ENCODE measurements around the gene ANGEL1.

ANGEL1 gene

DNA sequence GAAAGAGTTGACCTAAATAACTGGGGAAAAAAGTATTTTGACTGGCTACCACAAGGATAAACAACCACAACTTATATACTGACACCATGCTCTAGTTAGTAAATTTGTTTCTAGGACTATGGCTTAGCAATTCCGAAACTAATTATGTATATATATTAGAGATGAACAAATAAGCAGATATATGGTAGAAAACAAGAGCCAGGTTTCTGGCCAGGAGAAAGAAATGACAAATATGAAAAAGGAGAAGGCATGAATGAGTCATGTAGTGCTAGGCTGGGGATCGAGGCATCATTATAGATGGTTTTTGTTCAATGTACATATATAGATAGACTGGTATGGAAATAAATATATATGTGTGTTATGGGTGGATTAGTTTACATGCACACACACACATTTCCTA, 8.0 kb upstream of the ANGEL1 start:
- DNase-seq (ENCODE audit: low spot score) = no peak

DNA sequence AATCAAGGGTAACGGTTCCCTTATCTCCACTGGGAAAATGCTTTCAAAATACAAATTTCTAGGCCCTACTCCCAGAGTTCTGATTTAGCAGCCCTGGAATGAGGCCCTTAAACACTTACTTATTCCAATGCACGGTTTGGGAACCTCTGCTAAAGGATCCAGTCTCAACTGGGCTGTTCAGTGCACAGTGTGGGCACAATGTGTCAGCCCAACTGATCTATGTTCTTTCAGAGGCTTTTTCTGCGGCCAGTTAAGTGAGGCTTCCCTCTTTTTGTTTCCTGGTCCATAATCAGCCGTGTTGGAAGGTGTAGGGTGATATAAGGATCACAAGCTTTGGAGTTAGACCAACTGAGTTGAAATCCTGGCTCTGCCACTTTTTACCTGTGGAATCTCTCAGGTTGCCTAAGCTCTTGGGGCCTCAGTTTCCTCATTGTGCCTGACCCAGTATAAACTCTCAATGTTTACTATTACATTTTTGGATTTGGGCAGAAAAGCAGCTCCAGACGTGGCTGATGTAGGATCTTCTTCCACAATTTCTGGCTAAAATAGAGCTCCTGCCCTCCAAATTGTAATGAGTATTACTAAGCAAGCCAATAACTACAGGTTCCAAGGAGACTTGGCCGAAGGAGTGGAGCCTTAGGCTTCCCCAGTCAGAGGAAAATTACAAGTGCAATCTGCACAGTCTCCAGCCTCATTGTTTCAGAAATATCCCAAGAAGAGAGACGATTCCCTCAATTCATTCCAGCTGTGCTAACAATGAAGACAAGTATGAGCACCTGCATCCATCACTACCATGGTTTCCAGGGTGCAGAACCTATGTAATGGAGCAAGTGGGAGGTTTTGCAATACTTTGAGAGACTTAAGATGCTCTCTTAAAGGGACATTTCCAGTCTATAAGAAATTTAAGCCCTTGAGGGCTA, 2.3 kb upstream of the ANGEL1 start:
- DNase-seq (ENCODE audit: low spot score) = no peak

DNA sequence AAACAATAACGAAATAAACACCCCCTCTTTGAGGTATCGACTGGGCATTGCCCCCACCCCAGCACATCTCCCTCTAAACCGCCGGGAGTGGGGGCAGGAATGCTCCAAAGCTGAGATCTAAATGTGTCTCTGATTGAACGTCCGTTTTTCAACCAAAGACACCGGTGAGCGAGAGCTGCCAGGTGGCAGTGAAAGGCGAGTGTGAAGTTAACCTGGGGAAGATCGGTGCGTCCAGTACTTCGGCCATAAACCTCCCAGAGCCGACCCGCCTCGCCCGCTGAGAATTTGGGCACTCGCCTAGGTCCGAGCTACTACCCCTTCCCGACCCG, 625 bp downstream of the ANGEL1 start:
- DNase-seq (ENCODE audit: low spot score) = no peak

DNA sequence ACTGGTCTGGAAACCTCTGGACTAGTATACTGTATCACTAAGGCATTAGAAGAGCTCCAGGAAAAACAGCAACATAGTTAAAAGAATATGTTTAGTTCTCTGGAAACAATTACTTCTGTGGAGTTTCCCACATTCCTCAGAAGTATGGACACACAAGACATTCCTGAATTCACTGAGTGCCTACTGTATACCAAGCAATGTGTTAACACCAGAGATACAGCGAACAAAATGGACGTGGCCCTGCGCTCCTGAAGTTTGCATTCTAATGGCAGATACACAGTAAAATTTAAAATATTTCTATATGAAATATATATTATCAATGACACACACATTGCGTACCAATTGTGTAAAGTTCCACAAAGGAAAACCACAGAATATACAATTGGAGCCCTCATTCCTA, 1.1 kb downstream of the ANGEL1 start:
- peak; percentile 19 for DNase-seq (ENCODE audit: low spot score)

DNA sequence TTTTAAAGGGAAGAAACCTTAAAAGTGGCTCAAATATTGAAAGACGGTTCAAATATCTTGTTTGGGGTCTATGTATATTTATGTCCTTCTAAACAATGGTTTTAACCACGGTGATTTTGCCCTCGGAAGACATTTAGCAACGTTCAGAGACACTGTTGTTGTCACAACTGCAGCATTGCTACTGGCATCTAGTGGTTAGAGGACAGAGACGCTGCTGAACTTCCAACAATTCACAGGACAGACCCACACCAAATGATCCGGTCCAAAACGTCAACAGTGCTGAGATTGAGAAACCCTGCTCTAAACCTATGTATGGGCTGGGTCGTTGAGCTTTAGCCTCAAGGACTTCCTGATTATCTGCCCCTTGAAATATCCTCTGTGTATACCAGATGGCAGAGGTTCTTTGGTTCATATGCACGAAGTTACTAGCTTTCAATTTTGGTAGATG, 1.7 kb downstream of the ANGEL1 start:
- peak; percentile 57 for DNase-seq (ENCODE audit: low spot score)

DNA sequence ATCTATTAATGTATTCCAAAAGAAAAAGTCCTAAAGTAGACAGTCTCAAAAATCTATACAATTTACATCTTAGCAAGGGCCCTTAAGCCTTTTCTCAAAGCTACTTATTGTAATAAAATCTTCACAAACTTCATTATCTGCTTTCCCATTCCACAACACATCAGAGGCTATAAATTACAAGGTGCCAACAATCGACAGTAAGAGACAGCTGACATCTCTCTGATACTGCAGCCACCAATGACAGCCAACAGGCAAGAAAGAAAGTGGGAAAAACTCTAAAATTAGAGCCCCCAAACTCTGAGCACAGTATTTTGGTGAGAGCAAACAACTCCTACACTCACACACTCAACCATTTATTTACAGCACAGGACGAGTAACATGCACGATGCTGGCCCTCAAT, 2.2 kb downstream of the ANGEL1 start:
- no peak for DNase-seq (ENCODE audit: low spot score)

DNA sequence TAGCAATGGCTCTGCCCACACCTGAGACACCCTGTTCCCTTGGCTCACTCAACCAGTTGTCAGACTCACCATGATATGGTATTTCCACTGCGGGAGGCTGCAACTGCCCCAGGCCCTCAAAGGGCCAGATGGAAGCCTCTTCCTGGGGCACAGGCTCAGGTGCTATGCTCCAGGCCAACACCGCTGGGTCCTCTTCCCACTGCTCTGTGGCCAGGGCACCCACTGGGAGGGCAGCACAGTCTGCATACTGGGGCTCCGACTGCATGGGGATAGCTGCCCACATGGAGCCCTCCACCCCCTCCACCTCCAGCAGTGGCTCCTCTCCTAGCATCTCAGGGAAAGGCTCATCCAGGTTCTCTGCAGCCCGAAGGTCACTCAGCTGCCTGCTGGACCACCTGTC, 3.7 kb downstream of the ANGEL1 start:
- no peak for DNase-seq (ENCODE audit: low spot score)

DNA sequence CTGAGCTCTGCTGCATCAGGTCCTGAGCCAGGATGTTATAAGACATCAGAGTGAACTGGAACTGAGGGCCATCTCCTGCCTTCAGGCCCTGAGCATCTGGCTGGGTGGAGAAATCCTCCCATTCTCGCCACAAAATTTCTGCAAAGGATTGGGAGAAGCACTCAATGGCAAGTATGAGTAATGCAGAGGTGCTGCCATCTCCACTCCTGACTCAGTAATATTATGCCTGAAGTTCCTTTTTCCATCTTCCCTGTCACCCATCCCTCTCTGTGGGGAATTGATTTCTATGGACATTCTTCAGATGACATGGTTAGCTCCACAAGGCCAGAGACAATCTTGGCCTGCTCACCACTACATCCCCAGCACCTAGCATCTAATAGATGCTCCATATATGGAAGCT, 4.7 kb downstream of the ANGEL1 start:
- DNase-seq (ENCODE audit: low spot score) = no peak

DNA sequence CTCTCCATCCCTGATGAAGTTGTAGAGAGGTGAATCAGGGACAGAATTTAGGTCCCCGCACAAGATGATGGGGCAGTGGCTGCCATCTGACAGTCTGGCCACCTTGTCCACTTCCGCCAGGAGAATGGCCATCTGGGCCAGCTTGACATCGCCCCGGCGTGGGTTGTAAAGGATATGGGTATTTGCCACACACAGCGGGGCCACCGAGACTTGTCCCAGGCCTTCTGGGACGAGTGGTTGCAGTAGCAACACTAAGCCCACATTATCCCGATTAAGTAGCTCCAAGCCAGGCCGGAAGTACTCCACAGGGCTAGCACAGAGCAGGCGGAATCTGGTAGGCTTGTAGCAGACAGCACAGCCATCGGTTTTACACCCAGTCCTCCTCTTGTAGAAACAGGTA, 6.2 kb downstream of the ANGEL1 start:
- no peak for DNase-seq (ENCODE audit: low spot score)

DNA sequence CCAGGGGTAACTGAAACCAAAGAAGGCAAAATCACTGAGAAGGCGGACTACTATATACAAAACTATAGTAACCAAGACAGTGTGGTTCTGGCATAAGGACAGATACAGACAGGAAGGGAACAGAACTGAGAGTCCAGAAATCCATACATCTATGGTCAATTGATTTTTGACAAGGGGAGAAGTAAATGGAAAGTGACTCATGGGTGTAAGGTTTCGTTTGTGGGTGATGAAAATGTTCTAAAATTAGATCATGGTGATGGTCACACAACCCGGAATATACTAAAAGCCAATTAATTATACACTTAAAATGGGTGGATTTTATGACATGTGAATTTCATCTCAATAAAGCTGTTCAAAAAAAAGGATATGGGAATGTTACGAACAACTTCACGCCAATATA, 18.7 kb downstream of the ANGEL1 start:
- no peak for DNase-seq (ENCODE audit: low spot score)

DNA sequence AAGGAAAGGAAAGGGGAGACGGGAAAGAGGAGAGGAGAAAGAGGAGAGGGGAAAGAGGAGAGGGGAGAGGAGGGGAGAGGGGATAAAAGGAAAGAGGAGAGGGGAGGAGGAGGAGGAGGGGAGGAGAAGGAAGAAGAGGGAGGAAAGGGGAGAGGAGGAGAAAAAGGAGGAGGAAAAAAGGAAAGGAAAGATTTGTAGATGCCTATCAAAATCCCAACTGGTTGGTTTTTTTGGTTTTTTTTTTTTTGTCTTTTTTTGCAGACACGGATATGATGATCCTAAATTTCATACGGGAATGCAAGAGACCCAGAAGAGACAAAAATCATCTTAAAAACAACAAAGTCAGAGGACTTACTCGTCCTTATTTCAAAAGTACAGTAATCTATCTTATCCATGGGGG, 19.4 kb downstream of the ANGEL1 start:
- DNase-seq (ENCODE audit: low spot score) = no peak

DNA sequence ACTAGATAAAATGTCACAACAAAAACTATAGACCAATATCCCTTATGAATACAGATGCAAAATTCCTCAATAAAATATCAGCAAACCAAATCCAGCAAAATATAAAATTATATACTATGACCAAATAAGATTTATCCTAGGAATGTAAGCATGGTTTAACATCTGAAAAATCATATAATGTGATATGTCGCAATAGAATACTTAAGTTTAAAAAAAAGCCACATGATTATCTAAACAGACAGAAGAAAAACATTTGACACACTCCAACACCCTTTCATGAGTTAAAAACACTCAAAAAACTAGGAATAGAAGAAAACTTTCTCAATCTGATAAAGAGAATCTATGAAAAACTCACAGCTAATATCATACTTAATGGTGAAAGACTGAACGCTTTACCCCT, 20.3 kb downstream of the ANGEL1 start:
- DNase-seq (ENCODE audit: low spot score) = no peak

DNA sequence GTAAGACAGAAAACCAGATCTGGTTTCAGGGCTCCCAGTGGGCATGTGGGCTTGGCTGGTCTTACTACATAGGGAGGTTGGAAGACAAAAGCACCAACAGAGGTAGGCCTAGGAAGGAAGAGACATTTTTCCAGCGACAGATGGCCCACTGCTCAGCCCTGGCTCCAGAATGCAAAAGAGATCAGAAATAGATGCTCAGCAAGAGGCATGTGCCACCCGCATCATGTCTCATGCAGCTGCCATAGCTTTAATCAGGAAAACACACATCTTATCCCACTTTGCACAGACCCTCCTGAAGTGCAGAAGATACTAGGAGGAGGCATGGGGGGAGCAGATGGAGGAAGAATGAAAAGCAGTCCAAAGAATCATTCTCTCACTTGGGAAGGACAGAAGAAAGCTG, 26.1 kb downstream of the ANGEL1 start:
- DNase-seq (ENCODE audit: low spot score) = no peak

DNA sequence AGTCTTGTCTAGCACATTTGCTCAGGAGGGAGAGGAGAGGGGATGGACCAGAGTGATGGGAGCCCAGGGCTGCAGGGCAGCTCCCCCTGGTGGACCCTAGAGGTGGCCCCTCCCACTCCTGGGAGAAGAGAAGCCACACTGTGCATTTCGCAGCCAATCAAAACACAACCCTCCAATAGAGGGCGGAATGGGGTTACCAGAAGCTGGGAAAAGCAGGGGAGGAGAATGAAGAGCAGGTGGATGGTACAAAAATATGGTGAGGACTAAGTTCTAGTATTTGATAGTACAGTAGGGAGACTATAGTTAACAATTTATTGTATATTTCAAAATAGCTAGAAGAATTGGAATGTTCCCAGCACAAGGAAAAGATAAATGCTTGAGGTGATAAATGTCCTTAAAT, 27.8 kb downstream of the ANGEL1 start:
- peak; percentile 91 for DNase-seq (ENCODE audit: low spot score)

DNA sequence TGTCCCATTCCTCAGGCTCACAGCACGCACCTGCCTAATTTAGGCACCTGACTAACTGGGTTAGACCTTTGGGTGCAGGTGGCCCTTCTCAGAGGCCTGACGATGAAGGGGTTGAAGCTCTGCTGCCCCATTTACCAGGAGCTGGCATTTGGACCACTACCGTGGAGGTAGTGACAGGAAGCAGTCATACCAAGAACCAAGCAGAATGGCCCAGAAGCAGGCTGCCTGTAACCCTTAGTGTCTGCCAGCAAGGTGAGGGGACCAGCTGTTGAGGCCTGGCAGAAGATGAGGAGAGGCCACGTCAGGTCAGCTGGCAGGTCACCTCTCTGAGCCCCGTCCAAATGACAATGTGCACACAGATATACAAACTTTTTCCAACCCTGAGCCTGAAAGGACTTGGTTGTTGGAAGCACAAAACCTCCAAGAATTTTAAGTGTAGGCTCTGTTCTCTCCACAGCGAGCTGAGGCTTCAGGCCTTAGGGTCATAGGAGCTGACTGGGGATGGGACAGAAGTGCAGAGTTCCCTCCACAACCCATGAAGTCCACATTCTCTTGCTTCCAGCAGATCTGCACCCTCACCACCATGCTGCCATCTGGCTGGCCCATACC, 28.3 kb downstream of the ANGEL1 start:
- DNase-seq (ENCODE audit: low spot score) = no peak

DNA sequence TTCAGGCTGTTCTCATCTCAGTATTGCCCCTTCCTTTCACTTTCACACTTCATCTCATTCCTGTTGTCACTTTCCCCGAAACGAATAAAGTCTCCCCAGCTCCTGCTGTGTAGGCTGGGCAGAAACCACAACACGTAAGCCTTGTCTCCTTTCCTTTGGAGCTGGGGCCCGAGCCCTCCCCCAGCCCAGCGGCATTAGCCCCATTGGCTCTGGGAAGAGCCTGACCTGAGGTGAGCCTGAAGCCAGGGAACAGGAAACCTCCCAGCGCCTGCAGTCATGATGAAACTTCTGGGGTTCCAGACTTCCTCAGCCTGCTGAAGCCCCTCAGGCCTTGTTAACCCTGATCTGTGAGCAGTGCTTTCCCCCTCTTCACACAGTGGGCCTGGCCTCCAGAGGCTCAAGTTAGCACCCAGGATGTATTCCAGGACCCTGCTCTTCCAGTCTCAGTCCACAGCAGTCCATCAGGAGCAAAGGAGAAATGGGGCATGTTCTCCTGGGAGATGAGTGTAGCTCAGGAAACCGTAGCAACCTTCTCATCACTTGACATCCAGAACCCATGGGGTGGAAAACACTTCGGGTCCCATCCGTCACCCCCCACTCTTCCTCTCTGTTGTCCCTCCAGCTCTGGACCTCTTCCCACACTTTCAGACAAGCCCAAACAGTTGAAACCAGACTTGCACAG, 29.7 kb downstream of the ANGEL1 start:
- no peak for DNase-seq (ENCODE audit: low spot score)

DNA sequence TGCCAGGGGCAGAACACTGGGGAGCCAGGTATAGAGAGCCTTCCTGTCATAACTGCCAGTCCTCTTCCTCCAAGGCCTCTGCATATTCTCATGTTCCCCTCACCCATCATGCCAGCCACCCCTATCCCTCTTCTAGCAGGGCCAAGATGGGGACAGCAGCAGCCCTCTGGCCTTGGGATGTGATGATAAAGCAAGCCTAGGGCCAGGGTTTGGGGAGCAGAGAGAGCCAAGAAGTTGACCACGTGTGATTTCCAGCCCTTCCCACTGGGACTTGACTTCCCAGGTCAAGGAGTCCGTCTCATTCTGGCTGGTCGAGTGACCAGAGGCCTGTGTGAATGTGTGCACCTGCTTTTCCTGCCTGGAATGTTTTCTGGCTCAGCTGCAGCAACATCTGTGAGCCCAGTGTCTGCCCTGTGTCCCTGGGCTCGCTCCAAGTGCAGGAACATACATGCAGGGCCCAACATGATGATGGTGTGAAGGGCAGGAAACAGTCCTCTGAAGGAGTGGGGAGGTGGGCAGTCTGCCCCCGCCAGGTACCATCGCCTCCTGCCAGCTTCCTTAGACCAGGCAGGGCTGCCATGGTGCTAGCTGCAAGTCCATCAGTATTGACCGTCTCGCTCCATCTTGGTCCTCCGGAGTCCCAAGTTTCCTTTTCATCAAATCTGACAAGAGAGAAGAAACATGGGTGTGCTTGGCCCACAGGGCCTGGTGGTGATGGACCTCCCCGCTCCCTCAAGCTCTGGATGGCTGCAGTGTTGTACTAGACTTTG, 30.4 kb downstream of the ANGEL1 start:
- no peak for DNase-seq (ENCODE audit: low spot score)

DNA sequence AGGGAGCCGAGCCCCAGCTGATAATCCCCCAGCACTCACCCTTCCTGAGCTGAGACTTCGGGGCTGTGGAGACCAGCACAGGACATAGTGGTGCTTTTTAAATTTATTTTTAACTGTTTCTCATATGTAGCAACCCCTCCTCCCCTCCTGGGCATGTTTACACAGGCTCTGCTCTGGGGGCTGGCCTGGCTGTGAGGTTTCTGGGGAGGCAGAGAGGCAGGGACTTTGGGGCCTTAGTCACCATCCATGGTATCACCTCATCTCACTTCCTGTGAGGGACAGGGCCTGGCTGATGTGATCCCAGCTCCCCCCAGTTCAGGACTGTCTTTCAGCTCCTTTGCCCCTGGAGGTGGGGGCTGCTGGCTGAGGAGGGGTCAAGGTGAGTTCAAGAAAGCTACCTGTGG, 31.0 kb downstream of the ANGEL1 start:
- no peak for DNase-seq (ENCODE audit: low spot score)

DNA sequence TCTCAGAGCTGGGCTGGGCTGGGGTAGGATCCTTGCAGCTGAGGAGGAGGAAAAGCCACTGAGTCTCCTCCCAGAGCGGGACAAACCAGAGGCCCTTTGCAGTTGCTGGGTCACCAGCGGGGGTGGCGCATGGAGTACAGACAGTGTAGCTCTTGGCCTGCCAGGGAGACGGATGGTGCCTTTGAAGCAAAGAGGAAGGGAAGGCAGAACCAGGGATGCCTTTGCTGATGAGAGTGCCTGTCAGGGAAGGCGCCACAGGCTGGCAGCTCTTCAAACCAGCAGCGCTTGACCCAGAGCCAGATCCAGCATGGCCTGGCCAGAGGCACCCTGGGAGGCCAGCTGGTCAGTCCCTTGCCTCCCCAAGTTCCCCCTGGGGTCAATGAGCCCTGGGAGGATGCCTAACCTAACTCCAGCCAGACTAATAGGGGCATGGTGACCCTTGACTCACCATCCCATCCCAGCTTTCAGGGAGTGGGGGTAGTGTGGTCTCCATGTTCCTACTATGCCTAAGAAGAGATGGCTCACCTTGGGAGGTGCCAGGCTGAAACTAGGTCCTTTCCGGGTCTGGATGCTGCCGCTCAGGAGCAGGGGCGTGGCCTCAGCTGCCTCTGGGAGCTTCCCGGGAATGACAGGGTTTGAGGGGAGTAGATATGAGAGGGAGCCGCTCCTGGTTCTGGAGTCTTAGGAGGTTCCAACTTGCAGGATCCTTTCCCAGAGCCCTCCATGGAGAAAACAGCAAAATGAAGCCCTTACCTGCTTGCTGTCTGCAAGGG, 31.6 kb downstream of the ANGEL1 start:
- DNase-seq (ENCODE audit: low spot score) = no peak

DNA sequence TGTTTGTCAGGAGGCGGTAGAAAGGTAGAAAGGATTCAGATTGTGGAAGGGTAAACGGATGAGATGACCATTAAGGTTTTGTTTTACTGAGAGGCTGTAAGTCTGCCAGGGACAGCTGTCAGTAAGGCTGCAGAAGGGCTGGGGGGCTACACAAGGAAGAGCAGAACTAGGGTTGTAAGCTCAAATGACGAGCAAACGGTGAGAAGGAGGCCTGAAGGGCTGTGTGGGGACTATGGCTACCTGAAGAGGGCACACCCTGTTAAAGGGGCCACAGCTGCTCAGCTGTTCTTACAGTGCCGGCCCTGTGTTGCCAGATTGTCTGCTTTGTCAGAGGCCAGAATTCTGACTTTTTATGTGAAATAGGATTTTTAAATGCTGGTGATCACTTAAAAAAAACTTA, 32.3 kb downstream of the ANGEL1 start:
- DNase-seq (ENCODE audit: low spot score) = no peak

DNA sequence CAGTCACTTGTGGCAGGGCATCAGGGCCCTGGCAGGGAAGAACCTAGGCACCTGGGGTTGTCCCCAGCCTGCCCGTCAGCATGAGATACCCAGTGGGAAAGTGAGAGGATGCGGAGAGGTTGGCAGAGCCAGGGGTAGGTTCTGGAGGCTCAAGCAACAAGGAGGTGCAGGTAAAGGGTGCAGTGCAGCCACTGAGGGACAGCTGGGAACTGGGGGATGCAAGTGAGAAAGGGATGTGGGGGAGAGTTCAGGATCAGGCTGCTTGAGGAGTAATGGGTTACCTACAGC, 32.7 kb downstream of the ANGEL1 start:
- DNase-seq (ENCODE audit: low spot score) = no peak
